Measurements from ENCODE around the gene MRPL1.

DNA sequence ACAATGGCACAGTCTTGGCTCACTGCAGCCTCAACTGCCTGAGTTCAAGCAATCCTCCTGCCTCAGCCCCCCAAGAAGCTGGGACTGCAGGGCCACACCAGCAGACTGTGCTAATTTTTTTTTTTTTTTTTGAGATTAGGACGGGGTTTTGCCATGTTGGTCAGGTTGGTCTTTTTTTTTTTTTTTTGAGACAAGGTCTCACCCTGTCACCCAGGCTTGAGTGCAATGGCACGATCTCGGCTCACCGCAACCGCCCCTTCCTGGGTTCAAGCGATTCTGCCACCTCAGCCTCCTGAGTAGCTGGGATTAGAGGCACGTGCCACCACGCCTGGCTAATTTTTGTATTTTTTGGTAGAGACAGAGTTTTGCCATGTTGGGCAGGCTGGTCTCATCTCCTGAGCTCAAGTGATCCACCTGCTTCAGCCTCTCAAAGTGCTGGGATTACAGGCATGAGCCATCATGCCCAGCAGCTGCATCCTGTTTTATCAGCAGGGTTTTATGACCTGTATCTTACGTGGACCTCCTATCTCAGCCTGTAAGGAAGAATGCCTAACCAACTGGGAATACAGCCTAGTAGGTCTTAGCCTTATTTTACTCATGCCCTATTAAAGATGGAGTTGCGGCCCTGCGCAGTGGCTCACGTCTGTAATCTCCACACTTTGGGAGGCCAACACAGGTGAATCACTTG lies 13.2 kb upstream of the MRPL1 start:
- TF ChIP-seq, protein P1, sequence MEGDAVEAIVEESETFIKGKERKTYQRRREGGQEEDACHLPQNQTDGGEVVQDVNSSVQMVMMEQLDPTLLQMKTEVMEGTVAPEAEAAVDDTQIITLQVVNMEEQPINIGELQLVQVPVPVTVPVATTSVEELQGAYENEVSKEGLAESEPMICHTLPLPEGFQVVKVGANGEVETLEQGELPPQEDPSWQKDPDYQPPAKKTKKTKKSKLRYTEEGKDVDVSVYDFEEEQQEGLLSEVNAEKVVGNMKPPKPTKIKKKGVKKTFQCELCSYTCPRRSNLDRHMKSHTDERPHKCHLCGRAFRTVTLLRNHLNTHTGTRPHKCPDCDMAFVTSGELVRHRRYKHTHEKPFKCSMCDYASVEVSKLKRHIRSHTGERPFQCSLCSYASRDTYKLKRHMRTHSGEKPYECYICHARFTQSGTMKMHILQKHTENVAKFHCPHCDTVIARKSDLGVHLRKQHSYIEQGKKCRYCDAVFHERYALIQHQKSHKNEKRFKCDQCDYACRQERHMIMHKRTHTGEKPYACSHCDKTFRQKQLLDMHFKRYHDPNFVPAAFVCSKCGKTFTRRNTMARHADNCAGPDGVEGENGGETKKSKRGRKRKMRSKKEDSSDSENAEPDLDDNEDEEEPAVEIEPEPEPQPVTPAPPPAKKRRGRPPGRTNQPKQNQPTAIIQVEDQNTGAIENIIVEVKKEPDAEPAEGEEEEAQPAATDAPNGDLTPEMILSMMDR (IDR thresholded peaks at IDR 0.05 in 8 of 11, conservative IDR thresholded peaks at IDR 0.05 in 3 of 11) = no peak
- TF ChIP-seq POLR2AphosphoS5 (IDR thresholded peaks at IDR 0.05) = no peak
